Suprapubic skin (tissue), 4 donors: ENCODE data around the gene CCDC8. TPM values are rescaled to one million over a fixed set of nuclear protein-coding genes. Genes with fewer than 3 reads are reported as not detected.
A peak's percentile ranks its signal among the peaks of the same experiment; 100 is the strongest.
"Not testable (repeated sequence)": the region's sequence is repeated elsewhere in the genome, so short reads cannot be mapped to it uniquely, and the experiment has no call there.

ENCODE experiments used
- DNase-seq, 2 donors: peaks; one replicate each; pipeline ENCODE4 v3.0.0-alpha.2; 2019; ENCODE audit warnings: low spot score in 2 of 2
- H3K27ac ChIP-seq: fragments of 200-600 bp; sonication (generic); one replicate; pipeline ENCODE4 v1.5.1; 2019
- H3K27me3 ChIP-seq: fragments of 200-600 bp; sonication (generic); one replicate; pipeline ENCODE4 v1.5.1; 2019
- H3K36me3 ChIP-seq: fragments of 200-600 bp; sonication (generic); one replicate; pipeline ENCODE4 v1.5.1; 2019
- H3K4me1 ChIP-seq: fragments of 200-600 bp; sonication (generic); one replicate; pipeline ENCODE4 v1.5.1; 2019
- H3K4me3 ChIP-seq: fragments of 200-600 bp; sonication (generic); one replicate; pipeline ENCODE4 v1.5.1; 2019; ENCODE audit warnings: mild to moderate bottlenecking
- H3K9me3 ChIP-seq: fragments of 200-600 bp; sonication (generic); one replicate; pipeline ENCODE4 v1.5.1; 2019
- EP300 ChIP-seq: sonication (generic); formaldehyde crosslinking; IDR thresholded peaks from one replicate; pipeline ENCODE4 v1.6.1; 2017; ENCODE audit warnings: antibody characterized with exemption
- POLR2A ChIP-seq, 2 donors: fragments of 450-650 bp; IDR thresholded peaks; one replicate each; pipeline ENCODE4 v1.6.1; 2017; ENCODE audit warnings: antibody characterized with exemption in 2 of 2, mild to moderate bottlenecking in 2 of 2, moderate library complexity in 2 of 2
- POLR2AphosphoS5 ChIP-seq, 3 donors: sonication (generic); formaldehyde crosslinking; IDR thresholded peaks; one replicate each; pipeline ENCODE4 v1.6.1; 2017; ENCODE audit warnings: antibody characterized with exemption in 3 of 3
- WGBS: methylation state at CpG from one replicate; pipeline ENCODE4 v1.1.5; 2018; 5-methylcytosine and 5-hydroxymethylcytosine counted together
- total RNA-seq, 4 donors: library from RNA; depleted of rRNA; stranded (reverse); fragments of >200 nt; gene quantifications; one replicate each; pipeline ENCODE4 v1.1.0, GENCODE V29; 2016
- TF ChIP-seq, protein P1 (sequence below), 2 donors: fragments of 200-600 bp in 1 of 2; fragments of 450-650 bp in 1 of 2; sonication (generic) in 1 of 2; IDR thresholded peaks; one replicate each; pipeline ENCODE4 v1.5.1; 2016 to 2019; ENCODE audit warnings: antibody characterized with exemption in 2 of 2, mild to moderate bottlenecking in 1 of 2, moderate library complexity in 1 of 2

The CCDC8 gene
- total RNA-seq, 4 donors from 2014 or later: 1.6 to 6.5 (median 3.3) TPM

- H3K4me3 ChIP-seq: no peak overlapping the region
- DNase-seq: no peak
- peaks cover 29% of the 10 kb centered on the region for H3K27me3 ChIP-seq
- H3K9me3 ChIP-seq: no peaks in the 10 kb centered on the region
- no peak overlapping the region for H3K27ac ChIP-seq
- WGBS: 78% methylated on average over 5 of the region's 5 CpGs
- TF ChIP-seq, protein P1, sequence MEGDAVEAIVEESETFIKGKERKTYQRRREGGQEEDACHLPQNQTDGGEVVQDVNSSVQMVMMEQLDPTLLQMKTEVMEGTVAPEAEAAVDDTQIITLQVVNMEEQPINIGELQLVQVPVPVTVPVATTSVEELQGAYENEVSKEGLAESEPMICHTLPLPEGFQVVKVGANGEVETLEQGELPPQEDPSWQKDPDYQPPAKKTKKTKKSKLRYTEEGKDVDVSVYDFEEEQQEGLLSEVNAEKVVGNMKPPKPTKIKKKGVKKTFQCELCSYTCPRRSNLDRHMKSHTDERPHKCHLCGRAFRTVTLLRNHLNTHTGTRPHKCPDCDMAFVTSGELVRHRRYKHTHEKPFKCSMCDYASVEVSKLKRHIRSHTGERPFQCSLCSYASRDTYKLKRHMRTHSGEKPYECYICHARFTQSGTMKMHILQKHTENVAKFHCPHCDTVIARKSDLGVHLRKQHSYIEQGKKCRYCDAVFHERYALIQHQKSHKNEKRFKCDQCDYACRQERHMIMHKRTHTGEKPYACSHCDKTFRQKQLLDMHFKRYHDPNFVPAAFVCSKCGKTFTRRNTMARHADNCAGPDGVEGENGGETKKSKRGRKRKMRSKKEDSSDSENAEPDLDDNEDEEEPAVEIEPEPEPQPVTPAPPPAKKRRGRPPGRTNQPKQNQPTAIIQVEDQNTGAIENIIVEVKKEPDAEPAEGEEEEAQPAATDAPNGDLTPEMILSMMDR (IDR thresholded peaks at IDR 0.05): no peak
- TF ChIP-seq POLR2AphosphoS5 (IDR thresholded peaks at IDR 0.05): no peak
- TF ChIP-seq EP300: no peak
- no peak for TF ChIP-seq POLR2A (IDR thresholded peaks at IDR 0.05)
- peaks cover 14% of the 10 kb centered on the region for H3K4me1 ChIP-seq
- H3K36me3 ChIP-seq: no peaks in the 10 kb centered on the region
These were observed 9.8 kb upstream of the CCDC8 start for GRCh38 chr19:46423188-46423587.

DNA sequence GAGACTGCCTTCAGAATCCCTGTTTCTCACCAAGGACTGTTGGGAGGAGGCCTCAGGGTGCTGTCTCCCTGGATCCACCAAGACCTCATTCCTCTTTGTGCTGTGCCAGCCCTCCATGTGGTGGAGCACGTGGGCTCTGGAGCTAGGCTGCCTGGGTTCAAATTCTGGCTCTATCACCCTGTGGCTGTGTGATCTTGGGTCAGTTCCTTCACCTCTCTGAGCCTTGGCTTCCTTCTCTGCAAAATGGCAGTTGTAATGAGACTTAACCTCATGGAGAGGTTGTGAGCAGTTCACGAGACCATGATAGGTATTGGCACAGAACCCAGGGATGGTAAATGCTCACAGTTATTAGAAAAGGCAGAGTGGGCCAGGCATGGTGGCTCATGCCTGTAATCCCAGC, 9.0 kb upstream of the CCDC8 start:
- DNase-seq: no peak
- peaks cover 21% of the 10 kb centered on the region for H3K27me3 ChIP-seq
- H3K9me3 ChIP-seq: no peaks in the 10 kb centered on the region
- H3K36me3 ChIP-seq: no peaks in the 10 kb centered on the region
- H3K27ac ChIP-seq: no peak overlapping the region
- 86% methylated on average over 1 of the region's 2 CpGs for WGBS
- peaks cover 13% of the 10 kb centered on the region for H3K4me1 ChIP-seq
- no peak overlapping the region for H3K4me3 ChIP-seq
- TF ChIP-seq, protein P1 (IDR thresholded peaks at IDR 0.05): no peak
- TF ChIP-seq POLR2A (IDR thresholded peaks at IDR 0.05) (no peak), POLR2AphosphoS5 (IDR thresholded peaks at IDR 0.05) (no peak), EP300 (no peak)

GRCh38 chr19:46420056-46420455, 6.7 kb upstream of the CCDC8 start:
- TF ChIP-seq, protein P1 (IDR thresholded peaks at IDR 0.05): no peak
- TF ChIP-seq EP300 (no peak), POLR2AphosphoS5 (IDR thresholded peaks at IDR 0.05) (no peak), POLR2A (IDR thresholded peaks at IDR 0.05) (no peak)
- Histone ChIP-seq H3K9me3 (no peaks in the 10 kb centered on the region), H3K36me3 (no peaks in the 10 kb centered on the region), H3K4me3 (no peak overlapping the region), H3K27me3 (peaks cover 19% of the 10 kb centered on the region), H3K27ac (no peak overlapping the region), H3K4me1 (peaks cover 13% of the 10 kb centered on the region)
- WGBS: 74% methylated on average over 7 of the region's 7 CpGs
- no peak for DNase-seq

- Histone ChIP-seq H3K27me3 (peaks cover 54% of the 10 kb centered on the region), H3K4me3 (peak overlapping the region; percentile 44), H3K4me1 (peaks cover 38% of the 10 kb centered on the region), H3K27ac (peak overlapping the region; percentile 34)
- not testable (repeated sequence) for H3K9me3 ChIP-seq, H3K36me3 ChIP-seq
- DNase-seq: peak in 1 of 2 donors; percentile 77
- 24% methylated on average over 49 of the region's 53 CpGs for WGBS
These were observed 2.7 kb upstream of the CCDC8 start for GRCh38 chr19:46415804-46416709.

DNA sequence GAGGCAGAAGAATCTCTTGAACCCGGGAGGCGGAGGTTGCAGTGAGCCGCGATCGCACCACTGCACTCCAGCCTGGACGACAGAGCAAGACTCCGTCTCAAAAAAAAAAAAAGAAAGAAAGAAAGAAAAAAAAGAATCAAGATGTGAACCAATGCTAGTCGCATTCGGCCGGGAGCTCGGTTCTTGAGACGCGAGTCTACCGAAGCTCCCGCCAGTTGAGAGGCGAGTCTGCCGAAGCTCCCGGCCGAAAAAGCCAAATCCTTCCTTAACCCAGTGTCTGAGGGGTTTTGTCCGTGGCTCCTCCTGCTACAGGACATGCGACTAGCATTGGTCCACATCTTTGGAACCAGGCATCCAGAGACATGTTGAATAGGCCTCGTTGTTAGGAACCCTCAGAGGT, 1.5 kb upstream of the CCDC8 start:
- not testable (repeated sequence) for H3K27ac ChIP-seq, DNase-seq, H3K36me3 ChIP-seq, H3K4me3 ChIP-seq, H3K9me3 ChIP-seq
- 96% methylated on average over 22 of the region's 22 CpGs for WGBS
- peaks cover 41% of the 10 kb centered on the region for H3K4me1 ChIP-seq
- H3K27me3 ChIP-seq: peaks cover 56% of the 10 kb centered on the region

DNA sequence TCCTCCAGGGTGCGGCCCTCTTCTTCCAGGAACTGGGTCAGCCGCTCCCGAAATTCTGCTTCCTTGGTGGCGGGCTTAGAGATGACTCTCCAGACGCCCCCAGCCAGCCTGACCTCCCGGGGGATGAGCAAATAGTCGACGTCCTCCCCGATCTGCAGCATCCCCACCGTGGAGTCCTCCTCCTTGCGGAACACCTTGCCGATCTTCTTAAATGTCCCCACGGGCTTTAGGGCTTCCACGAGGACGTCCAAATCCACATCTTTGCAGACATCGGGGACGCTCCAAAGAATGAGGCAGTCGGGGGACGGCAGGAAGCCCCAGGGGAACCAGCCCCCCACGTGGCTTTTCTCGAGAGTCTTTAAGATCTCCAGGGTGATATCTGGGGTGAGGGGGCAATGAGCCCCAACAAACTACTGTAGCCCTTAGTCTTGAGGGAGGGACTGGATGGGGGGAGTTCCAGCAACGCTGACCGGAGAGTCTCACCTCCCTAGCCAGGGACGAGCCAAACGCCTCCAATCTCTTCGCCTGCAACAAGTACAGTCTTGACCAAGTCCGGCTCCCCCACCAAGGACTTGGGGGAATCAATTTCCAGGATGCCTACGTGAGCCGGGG, 608 bp downstream of the CCDC8 start:
- H3K27ac ChIP-seq: peak overlapping the region; percentile 40
- no peaks in the 10 kb centered on the region for H3K9me3 ChIP-seq
- peaks cover 58% of the 10 kb centered on the region for H3K4me1 ChIP-seq
- 9% methylated on average over 9 of the region's 29 CpGs for WGBS
- peak overlapping the region; percentile 47 for H3K4me3 ChIP-seq
- H3K36me3 ChIP-seq: no peaks in the 10 kb centered on the region
- H3K27me3 ChIP-seq: peaks cover 64% of the 10 kb centered on the region
- no peak for TF ChIP-seq POLR2AphosphoS5 (IDR thresholded peaks at IDR 0.05)
- TF ChIP-seq, protein P1 (IDR thresholded peaks at IDR 0.05): no peak
- TF ChIP-seq POLR2A (IDR thresholded peaks at IDR 0.05): no peak
- no peak for TF ChIP-seq EP300
- DNase-seq: no peak
